ENCODE measurements around the gene LLPH. TPM values are rescaled to one million over a fixed set of nuclear protein-coding genes. Genes with fewer than 3 reads are reported as not detected.
A peak's percentile ranks its signal among the peaks of the same experiment; 100 is the strongest.

LLPH gene
- total and polyA plus RNA-seq, 2 of the 13 experiments (the other 11 are each of a cell fraction or from before 2014, with no cell fraction given) = 4.2 to 25.6 TPM

DNA sequence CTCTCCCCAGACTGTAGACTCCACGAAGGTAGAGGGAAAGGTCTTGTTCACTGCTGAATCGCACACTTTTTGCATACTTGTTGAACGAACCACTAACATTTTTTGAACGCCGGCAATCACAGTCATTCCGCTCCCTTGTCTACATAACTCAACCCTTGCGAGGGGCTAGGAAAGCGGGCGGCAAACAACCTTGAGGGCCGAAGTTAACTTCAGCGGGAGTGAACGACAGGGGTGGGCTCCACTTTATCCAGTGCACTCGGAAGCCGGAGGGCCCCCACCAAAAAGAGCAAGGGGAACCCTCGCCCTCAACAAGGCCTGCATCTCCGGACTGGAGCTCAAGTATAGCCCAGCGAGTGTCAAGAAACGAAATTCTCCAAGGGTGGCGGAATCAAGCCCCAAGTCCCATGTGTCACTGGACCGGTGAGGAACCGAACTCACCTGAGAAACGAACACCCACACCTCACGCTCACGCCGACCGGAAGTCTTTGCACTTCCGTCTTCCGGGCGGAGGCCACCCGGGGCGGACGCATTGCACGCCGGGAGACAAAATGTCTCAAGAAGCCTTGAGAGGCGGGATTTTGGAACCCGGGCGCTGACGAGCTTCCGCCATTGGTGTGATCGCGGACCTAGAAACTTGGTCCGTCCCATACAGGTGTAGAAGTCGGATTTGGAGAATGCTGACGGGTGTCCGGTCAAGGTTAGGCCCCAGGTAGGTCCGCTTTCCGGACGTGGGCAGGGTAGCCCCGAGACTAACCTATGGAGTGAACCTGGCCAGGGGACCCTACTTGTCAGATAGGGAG lies at the start of gene LLPH (continued):
- TF ChIP-seq, protein P1, sequence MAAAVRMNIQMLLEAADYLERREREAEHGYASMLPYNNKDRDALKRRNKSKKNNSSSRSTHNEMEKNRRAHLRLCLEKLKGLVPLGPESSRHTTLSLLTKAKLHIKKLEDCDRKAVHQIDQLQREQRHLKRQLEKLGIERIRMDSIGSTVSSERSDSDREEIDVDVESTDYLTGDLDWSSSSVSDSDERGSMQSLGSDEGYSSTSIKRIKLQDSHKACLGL (CRISPR knock-in tag; IDR thresholded peaks at IDR 0.05) = peak; percentile 68; the same call in 1 of the 2 replicates
- TF ChIP-seq ZNF83 (CRISPR knock-in tag; IDR thresholded peaks at IDR 0.05; ENCODE audit: borderline replicate concordance) (no peak), PHF8 (CRISPR knock-in tag; IDR thresholded peaks at IDR 0.05) (peak; percentile 91), ZNF644 (CRISPR knock-in tag; IDR thresholded peaks at IDR 0.05; ENCODE audit: low read depth) (no peak), AKNA (CRISPR knock-in tag; IDR thresholded peaks at IDR 0.05; ENCODE audit: borderline replicate concordance) (0 out of 2 replicates have a peak, but pooled peaks have one; percentile 20), SRF (IDR thresholded peaks at IDR 0.05; ENCODE audit: low read depth, low read length) (no peak), TFE3 (CRISPR knock-in tag; IDR thresholded peaks at IDR 0.05) (no peak), ZBTB40 (IDR thresholded peaks at IDR 0.05) (peak; percentile 69), ZBTB40 (CRISPR knock-in tag; IDR thresholded peaks at IDR 0.05) (peak; percentile 79; the same call in 1 of the 2 replicates)
- TF ChIP-seq, protein P2, sequence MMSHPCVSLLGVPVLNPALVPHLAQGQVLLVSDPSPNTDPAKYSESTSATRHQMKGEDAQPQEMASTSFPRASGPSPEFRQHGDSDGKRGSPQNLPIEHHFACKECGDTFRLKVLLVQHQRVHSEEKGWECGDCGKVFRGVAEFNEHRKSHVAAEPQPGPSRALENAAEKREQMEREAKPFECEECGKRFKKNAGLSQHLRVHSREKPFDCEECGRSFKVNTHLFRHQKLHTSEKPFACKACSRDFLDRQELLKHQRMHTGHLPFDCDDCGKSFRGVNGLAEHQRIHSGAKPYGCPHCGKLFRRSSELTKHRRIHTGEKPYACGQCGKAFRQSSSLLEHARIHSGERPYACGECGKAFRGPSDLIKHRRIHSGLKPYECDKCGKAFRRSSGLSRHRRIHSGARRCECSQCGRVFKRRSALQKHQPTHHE (CRISPR knock-in tag; IDR thresholded peaks at IDR 0.05; ENCODE audit: borderline replicate concordance) = no peak
